K562 (cell line): ENCODE results near the gene CLPSL2. TPM values are rescaled to one million over a fixed set of nuclear protein-coding genes. Genes with fewer than 3 reads are reported as not detected.

Experiments used
- CC2D1A ChIP-seq: fragments of 450-650 bp; IDR thresholded peaks from 2 replicates; pipeline ENCODE4 v1.6.1; 2017; ENCODE audit warnings: mild to moderate bottlenecking
- FOXK2 ChIP-seq, 2 experiments: fragments of 450-650 bp; IDR thresholded peaks in 1 of 2; conservative IDR thresholded peaks in 1 of 2; 2 replicates each; pipeline ENCODE4 v1.6.1; 2016; ENCODE audit warnings: low read depth in 2 of 2, mild to moderate bottlenecking in 1 of 2
- GATA2 ChIP-seq: sonication (generic); formaldehyde crosslinking; IDR thresholded peaks from 2 replicates; pipeline ENCODE4 v1.4.0; 2020; ENCODE audit warnings: mild to moderate bottlenecking, missing genetic modification reagents
- KAT8 ChIP-seq: fragments of 450-650 bp; IDR thresholded peaks from 2 replicates; pipeline ENCODE4 v1.6.1; 2016; ENCODE audit warnings: low read depth, mild to moderate bottlenecking
- MXD1 ChIP-seq: fragments of 250-450 bp; sonication (Bioruptor Pico); IDR thresholded peaks from 2 replicates; pipeline ENCODE4 v1.8.0; 2021; ENCODE audit warnings: borderline replicate concordance, mild to moderate bottlenecking, moderate library complexity; ENCODE audit not compliant: poor library complexity, severe bottlenecking
- NFE2 ChIP-seq: IDR thresholded peaks from 2 replicates; pipeline ENCODE4 v1.6.1; 2014; ENCODE audit warnings: antibody characterized with exemption, low read depth
- PHF20 ChIP-seq: fragments of 450-650 bp; IDR thresholded peaks from 2 replicates; pipeline ENCODE4 v1.6.1; 2018; ENCODE audit not compliant: partially characterized antibody
- POU5F1 ChIP-seq: fragments of 150-350 bp; IDR thresholded peaks from 2 replicates; pipeline ENCODE4 v1.6.1; 2014; ENCODE audit warnings: borderline replicate concordance, low read length, low read depth, mild to moderate bottlenecking; ENCODE audit not compliant: partially characterized antibody
- REST ChIP-seq, 2 experiments: fragments of 450-650 bp; formaldehyde crosslinking in 1 of 2; IDR thresholded peaks; 2 replicates each; pipeline versions ENCODE4 v1.4.0 to v1.6.1; 2014 to 2020; ENCODE audit warnings: mild to moderate bottlenecking in 2 of 2, borderline replicate concordance in 1 of 2, low read depth in 1 of 2
- SIX5 ChIP-seq, 2 experiments: IDR thresholded peaks; 2 replicates each; pipeline ENCODE4 v1.6.1; 2011; ENCODE audit warnings: low read length in 2 of 2, borderline replicate concordance in 1 of 2, low read depth in 1 of 2, mild to moderate bottlenecking in 1 of 2, moderate library complexity in 1 of 2; ENCODE audit not compliant: insufficient read depth in 1 of 2
- STAT5B ChIP-seq: fragments of 250-450 bp; sonication (Bioruptor Pico); IDR thresholded peaks from 2 replicates; pipeline ENCODE4 v1.8.0; 2021; ENCODE audit warnings: mild to moderate bottlenecking, inconsistent platforms
- TBL1XR1 ChIP-seq, 2 experiments: IDR thresholded peaks; 2 replicates each; pipeline ENCODE4 v1.6.1; 2012; ENCODE audit warnings: improper control_type of control experiment in 2 of 2, low read length in 2 of 2, mild to moderate bottlenecking in 1 of 2
- TEAD4 ChIP-seq, 2 experiments: sonication (generic) in 1 of 2; formaldehyde crosslinking in 1 of 2; IDR thresholded peaks; 2 replicates each; pipeline versions ENCODE4 v1.6.1 to v1.8.0; 2012 to 2022; ENCODE audit warnings: borderline replicate concordance in 1 of 2, inconsistent platforms in 1 of 2, low read length in 1 of 2, mild to moderate bottlenecking in 1 of 2, missing genetic modification reagents in 1 of 2
- polyA plus RNA-seq, 8 experiments: library from polyadenylated mRNA; depleted of rRNA in 4 of 8; stranded (reverse) in 5 of 8; unstranded in 3 of 8; fragments of >200 nt; fragmentation: Nextera tagmentation in 2 of 8; fragmentation: Illumina TruSeq in 1 of 8; extraction: Ambion mirVana in 2 of 8; extraction: Trizol in 1 of 8; gene quantifications; 2 replicates each; pipeline versions ENCODE4 v1.2.1 to v1.2.3, GENCODE V29; 2011 to 2014; ENCODE audit warnings: inconsistent platforms in 1 of 8, missing spikeins in 1 of 8
- total RNA-seq, 7 experiments: library from RNA; depleted of rRNA in 6 of 7; stranded (reverse); fragments of >200 nt in 6 of 7; fragmentation: Illumina TruSeq in 2 of 7; extraction: Trizol in 2 of 7; gene quantifications; 2 replicates each; pipeline versions ENCODE4 v1.2.1 to v1.2.3, GENCODE V29; 2011 to 2021; ENCODE audit warnings: low replicate concordance in 1 of 7
- TF ChIP-seq, protein P1 (sequence below): fragments of 450-650 bp; IDR thresholded peaks from 2 replicates; pipeline ENCODE4 v1.6.1; 2016; ENCODE audit warnings: borderline replicate concordance

CLPSL2 gene
- total and polyA plus RNA-seq, 9 of the 15 experiments (the other 6 are each of a cell fraction or from before 2014, with no cell fraction given), result not detected

GRCh38 chr6:35727935-35728682, 48.3 kb upstream of the CLPSL2 start (continued):
- TF ChIP-seq MXD1, result no peak
- TF ChIP-seq TBL1XR1 (IDR thresholded peaks at IDR 0.05; ENCODE audit: low read length in 2 of 2), result peak in 1 of 2 experiments; percentile 59; a peak in 2 of 4 replicates
- TF ChIP-seq KAT8, result no peak
- TF ChIP-seq STAT5B (CRISPR knock-in tag), result no peak
- peak in 1 of 2 experiments; percentile 40; a peak in 2 of 4 replicates for TF ChIP-seq FOXK2 (conservative IDR thresholded peaks at IDR 0.05 in 1 of 2, IDR thresholded peaks at IDR 0.05 in 1 of 2; ENCODE audit: low read depth in 2 of 2)
- TF ChIP-seq PHF20, result no peak
- TF ChIP-seq, protein P1, sequence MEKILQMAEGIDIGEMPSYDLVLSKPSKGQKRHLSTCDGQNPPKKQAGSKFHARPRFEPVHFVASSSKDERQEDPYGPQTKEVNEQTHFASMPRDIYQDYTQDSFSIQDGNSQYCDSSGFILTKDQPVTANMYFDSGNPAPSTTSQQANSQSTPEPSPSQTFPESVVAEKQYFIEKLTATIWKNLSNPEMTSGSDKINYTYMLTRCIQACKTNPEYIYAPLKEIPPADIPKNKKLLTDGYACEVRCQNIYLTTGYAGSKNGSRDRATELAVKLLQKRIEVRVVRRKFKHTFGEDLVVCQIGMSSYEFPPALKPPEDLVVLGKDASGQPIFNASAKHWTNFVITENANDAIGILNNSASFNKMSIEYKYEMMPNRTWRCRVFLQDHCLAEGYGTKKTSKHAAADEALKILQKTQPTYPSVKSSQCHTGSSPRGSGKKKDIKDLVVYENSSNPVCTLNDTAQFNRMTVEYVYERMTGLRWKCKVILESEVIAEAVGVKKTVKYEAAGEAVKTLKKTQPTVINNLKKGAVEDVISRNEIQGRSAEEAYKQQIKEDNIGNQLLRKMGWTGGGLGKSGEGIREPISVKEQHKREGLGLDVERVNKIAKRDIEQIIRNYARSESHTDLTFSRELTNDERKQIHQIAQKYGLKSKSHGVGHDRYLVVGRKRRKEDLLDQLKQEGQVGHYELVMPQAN, result peak; percentile 80
- TF ChIP-seq POU5F1, result no peak
- TF ChIP-seq SIX5 (IDR thresholded peaks at IDR 0.05; ENCODE audit: borderline replicate concordance in 1 of 2, insufficient read depth in 1 of 2, low read depth in 1 of 2, low read length in 2 of 2), result no peak
- TF ChIP-seq GATA2 (CRISPR knock-in tag), result 0 out of 2 replicates have a peak, but pooled peaks have one; percentile 34
- peak; percentile 95 for TF ChIP-seq NFE2
- TF ChIP-seq TEAD4 (IDR thresholded peaks at IDR 0.05; ENCODE audit: low read length), result no peak
- TF ChIP-seq TEAD4 (CRISPR knock-in tag; IDR thresholded peaks at IDR 0.05; ENCODE audit: borderline replicate concordance), result no peak
- TF ChIP-seq CC2D1A, result peak; percentile 73
- peak; percentile 68 for TF ChIP-seq REST (IDR thresholded peaks at IDR 0.05; ENCODE audit: borderline replicate concordance)
- TF ChIP-seq REST (CRISPR knock-in tag; IDR thresholded peaks at IDR 0.05; ENCODE audit: low read depth), result no peak
